CD4-positive, alpha-beta T cell (primary cell): Measurements from ENCODE around the gene SCIMP. TPM values are rescaled to one million over a fixed set of nuclear protein-coding genes. Genes with fewer than 3 reads are reported as not detected.

ENCODE experiments used
- ATAC-seq: fragments of 200-7000 bp; cut with Tn5 transposase; one replicate; pipeline ENCODE4 v1.10.0; 2022; ENCODE audit warnings: mild to moderate bottlenecking; ENCODE audit not compliant: poor library complexity
- CTCF ChIA-PET: fragments of 350-600 bp; sonication (Branson Sonifier 250); formaldehyde crosslinking; loops from one replicate; lab custom pipeline; 2021; ENCODE audit warnings: antibody characterized with exemption, inconsistent platforms; lab: Charles Lee
- POLR2A ChIA-PET: fragments of 350-600 bp; sonication (Branson Sonifier 250); formaldehyde crosslinking; loops from one replicate; lab custom pipeline; 2021; ENCODE audit warnings: antibody characterized with exemption, inconsistent platforms; lab: Charles Lee
- DNase-seq, 14 experiments: peaks; one replicate each; pipeline ENCODE4 v3.0.0-alpha.2; 2013 to 2020; ENCODE audit warnings: mixed read lengths in 2 of 14
- H3K27ac ChIP-seq, 2 donors: one replicate each; pipeline versions ENCODE4 v1.5.1 to v1.7.0; 2013; ENCODE audit warnings: low read length in 2 of 2, low read depth in 1 of 2, mild to moderate bottlenecking in 1 of 2
- H3K27me3 ChIP-seq, 2 experiments: 1 replicate in 1 of 2; 2 replicates in 1 of 2; pipeline versions ENCODE4 v1.6.1 to v1.7.0; 2013; ENCODE audit warnings: low read length in 2 of 2, control low read depth in 1 of 2, mild to moderate bottlenecking in 1 of 2, moderate library complexity in 1 of 2; ENCODE audit not compliant: insufficient read depth in 2 of 2, control insufficient read depth in 1 of 2
- H3K36me3 ChIP-seq: one replicate; pipeline ENCODE4 v1.6.1; 2013; ENCODE audit warnings: low read length, control low read depth; ENCODE audit not compliant: insufficient read depth
- H3K4me1 ChIP-seq: one replicate; pipeline ENCODE4 v1.6.1; 2013; ENCODE audit warnings: low read length, control low read depth; ENCODE audit not compliant: insufficient read depth
- H3K4me3 ChIP-seq: one replicate; pipeline ENCODE4 v1.5.1; 2013; ENCODE audit warnings: mild to moderate bottlenecking, low read length, moderate library complexity
- H3K9me3 ChIP-seq, 2 experiments: 1 replicate in 1 of 2; 2 replicates in 1 of 2; pipeline versions ENCODE4 v1.6.1 to v1.7.0; 2013; ENCODE audit warnings: low read length in 2 of 2, mild to moderate bottlenecking in 2 of 2, control low read depth in 1 of 2, moderate library complexity in 1 of 2; ENCODE audit not compliant: control insufficient read depth in 1 of 2, insufficient read depth in 1 of 2
- H3K27ac Mint-ChIP-seq: one replicate; pipeline ENCODE4 v1.8.0; 2020; ENCODE audit warnings: mixed read lengths
- H3K27me3 Mint-ChIP-seq: one replicate; pipeline ENCODE4 v1.8.0; 2021; ENCODE audit warnings: mixed read lengths
- H3K36me3 Mint-ChIP-seq: one replicate; pipeline ENCODE4 v1.8.0; 2021; ENCODE audit warnings: low read depth, mixed read lengths
- H3K4me1 Mint-ChIP-seq: one replicate; pipeline ENCODE4 v1.8.0; 2021; ENCODE audit warnings: low read depth, mixed read lengths
- H3K4me3 Mint-ChIP-seq: one replicate; pipeline ENCODE4 v1.8.0; 2020; ENCODE audit warnings: mild to moderate bottlenecking, mixed read lengths
- H3K9me3 Mint-ChIP-seq: one replicate; pipeline ENCODE4 v1.8.0; 2020; ENCODE audit warnings: mixed read lengths
- CTCF ChIP-seq: fragments of 200-600 bp; IDR thresholded peaks from one replicate; pipeline ENCODE4 v1.8.0; 2022; ENCODE audit warnings: antibody characterized with exemption, mild to moderate bottlenecking
- intact Hi-C, 2 experiments: fragments of 100-400 bp; cut with DNase I in 1 of 2; cut with micrococcal nuclease in 1 of 2; formaldehyde crosslinking; loops; one replicate each; pipeline versions ENCODE4 v1.15.1 to v1.9.0; 2023 to 2025; cut with DNase I, micrococcal nuclease
- total RNA-seq, 174 experiments: library from RNA in 2 of 174; stranded (reverse) in 2 of 174; gene quantifications; one replicate each; pipeline ENCODE4 v1.2.3 and lab custom pipeline; 2021 to 2026

SCIMP gene
- total RNA-seq, 2 experiments from 2014 or later, result 0.31 to 0.47 TPM

- Histone ChIP-seq H3K4me1 (no peaks in the 10 kb centered on the region), H3K27me3 (no peaks in the 10 kb centered on the region), H3K36me3 (no peaks in the 10 kb centered on the region), H3K9me3 (no peaks in the 10 kb centered on the region), H3K4me3 (no peak overlapping the region), H3K27ac (no peak overlapping the region)
- POLR2A ChIA-PET, result no interaction called here
- H3K4me1 Mint-ChIP-seq, result no peaks in the 10 kb centered on the region
- no peak overlapping the region for H3K4me3 Mint-ChIP-seq
- CTCF ChIA-PET, result no interaction called here
- ATAC-seq, result no peak
- H3K27me3 Mint-ChIP-seq, result no peaks in the 10 kb centered on the region
- no peak overlapping the region for H3K27ac Mint-ChIP-seq
- intact Hi-C loops, result no loop called here
- no peak for DNase-seq
- TF ChIP-seq CTCF, result no peak
- no peaks in the 10 kb centered on the region for H3K9me3 Mint-ChIP-seq
- H3K36me3 Mint-ChIP-seq, result peaks cover 4% of the 10 kb centered on the region
Observed at GRCh38 chr17:5203908-5204294, 30.8 kb downstream of the SCIMP start.

- peaks cover 3% of the 10 kb centered on the region for H3K4me1 ChIP-seq
- Mint-ChIP-seq H3K9me3 (no peaks in the 10 kb centered on the region), H3K27ac (no peak overlapping the region), H3K4me3 (no peak overlapping the region), H3K36me3 (peaks cover 4% of the 10 kb centered on the region), H3K4me1 (no peaks in the 10 kb centered on the region), H3K27me3 (no peaks in the 10 kb centered on the region)
- no peak overlapping the region for H3K27ac ChIP-seq
- POLR2A ChIA-PET, result no interaction called here
- H3K27me3 ChIP-seq, result no peaks in the 10 kb centered on the region
- DNase-seq (no peak), ATAC-seq (no peak)
- TF ChIP-seq CTCF, result no peak
- intact Hi-C loops, result no loop called here
- CTCF ChIA-PET, result no interaction called here
- H3K9me3 ChIP-seq, result no peaks in the 10 kb centered on the region
- no peaks in the 10 kb centered on the region for H3K36me3 ChIP-seq
- no peak overlapping the region for H3K4me3 ChIP-seq
Observed at GRCh38 chr17:5203178-5203907, 31.3 kb downstream of the SCIMP start.

GRCh38 chr17:5201011-5201410, 33.6 kb downstream of the SCIMP start:
- Mint-ChIP-seq H3K4me3 (no peak overlapping the region), H3K27ac (no peak overlapping the region), H3K4me1 (peaks cover 4% of the 10 kb centered on the region), H3K36me3 (peaks cover 4% of the 10 kb centered on the region), H3K9me3 (no peaks in the 10 kb centered on the region), H3K27me3 (no peaks in the 10 kb centered on the region)
- Histone ChIP-seq H3K36me3 (no peaks in the 10 kb centered on the region), H3K4me1 (peaks cover 10% of the 10 kb centered on the region), H3K27me3 (no peaks in the 10 kb centered on the region), H3K4me3 (no peak overlapping the region), H3K9me3 (no peaks in the 10 kb centered on the region), H3K27ac (no peak overlapping the region)
- DNase-seq (no peak), ATAC-seq (no peak)
- CTCF ChIA-PET, result no interaction called here
- TF ChIP-seq CTCF, result no peak
- intact Hi-C loops, result no loop called here
- POLR2A ChIA-PET, result no interaction called here
